RCC 7860 (cell line): ENCODE measurements around the gene GKN2.
"Not testable (repeated sequence)": the region's sequence is repeated elsewhere in the genome, so short reads cannot be mapped to it uniquely, and the experiment has no call there.

Experiments used
- DNase-seq: peaks from one replicate; pipeline ENCODE4 v3.0.0-alpha.2; 2015; ENCODE audit warnings: low spot score
- FAIRE-seq: peaks from 2 replicates; lab custom pipeline; 2012; peaks lifted over from hg19 to GRCh38; lab: Jason Lieb, UNC

GKN2 gene

GRCh38 chr2:68964282-68964681 is 11.6 kb upstream of the GKN2 start:
- DNase-seq (no peak), FAIRE-seq (no peak)

GRCh38 chr2:68961380-68961779 is 8.7 kb upstream of the GKN2 start:
- DNase-seq (no peak), FAIRE-seq (no peak)

GRCh38 chr2:68959001-68959400 is 6.3 kb upstream of the GKN2 start:
- FAIRE-seq: no peak

GRCh38 chr2:68955432-68955831 is 2.7 kb upstream of the GKN2 start:
- not testable (repeated sequence) for DNase-seq, FAIRE-seq

More at GRCh38 chr2:68959001-68959400, 6.3 kb upstream of the GKN2 start:
- DNase-seq: no peak

GRCh38 chr2:68951899-68952298 is 794 bp downstream of the GKN2 start:
- DNase-seq (no peak), FAIRE-seq (no peak)

- FAIRE-seq (no peak), DNase-seq (no peak)
Measured at GRCh38 chr2:68948710-68949109, 4.0 kb downstream of the GKN2 start.

- DNase-seq (no peak), FAIRE-seq (no peak)
Measured at GRCh38 chr2:68946117-68946516, 6.6 kb downstream of the GKN2 start.

GRCh38 chr2:68943581-68944568 is 8.8 kb downstream of the GKN2 start:
- DNase-seq: peak; percentile 60
- FAIRE-seq: peak; percentile 32

GRCh38 chr2:68942827-68943226 is 9.9 kb downstream of the GKN2 start:
- no peak for FAIRE-seq

GRCh38 chr2:68940369-68940768 is 12.3 kb downstream of the GKN2 start:
- no peak for DNase-seq
- no peak for FAIRE-seq

More at GRCh38 chr2:68942827-68943226, 9.9 kb downstream of the GKN2 start:
- DNase-seq: no peak

GRCh38 chr2:68939962-68940361 is 12.7 kb downstream of the GKN2 start:
- DNase-seq (no peak), FAIRE-seq (no peak)

- DNase-seq (no peak), FAIRE-seq (no peak)
Measured at GRCh38 chr2:68938938-68939337, 13.8 kb downstream of the GKN2 start.

GRCh38 chr2:68937346-68938055 is 15.2 kb downstream of the GKN2 start:
- DNase-seq: no peak
- no peak for FAIRE-seq

- FAIRE-seq (no peak), DNase-seq (no peak)
Measured at GRCh38 chr2:68936889-68937288, 15.8 kb downstream of the GKN2 start.

- FAIRE-seq (peak; percentile 51), DNase-seq (peak; percentile 63)
Measured at GRCh38 chr2:68936427-68936826, 16.3 kb downstream of the GKN2 start.

- FAIRE-seq (no peak), DNase-seq (peak; percentile 58)
Measured at GRCh38 chr2:68935471-68935870, 17.2 kb downstream of the GKN2 start.

- no peak for DNase-seq
- FAIRE-seq: no peak
Measured at GRCh38 chr2:68934021-68934420, 18.7 kb downstream of the GKN2 start.

GRCh38 chr2:68932402-68932801 is 20.3 kb downstream of the GKN2 start:
- DNase-seq (no peak), FAIRE-seq (no peak)

GRCh38 chr2:68931799-68932198 is 20.9 kb downstream of the GKN2 start:
- DNase-seq: no peak
- no peak for FAIRE-seq

- DNase-seq (no peak), FAIRE-seq (no peak)
Measured at GRCh38 chr2:68931149-68931711, 21.5 kb downstream of the GKN2 start.

- no peak for FAIRE-seq
Measured at GRCh38 chr2:68926796-68927195, 25.9 kb downstream of the GKN2 start.

More at GRCh38 chr2:68926796-68927195, 25.9 kb downstream of the GKN2 start:
- DNase-seq: peak; percentile 28
